K562 (cell line): ENCODE results near the gene ETS2. TPM values are rescaled to one million over a fixed set of nuclear protein-coding genes. Genes with fewer than 3 reads are reported as not detected.

Source experiments
- ATAC-seq: fragments of 200-7000 bp; cut with Tn5 transposase; 3 replicates; pipeline ENCODE4 v1.9.1; 2020; ENCODE audit warnings: moderate library complexity
- BruUV-seq: library from RNA; stranded (reverse); fragments of 400-500 nt; replicated peaks from 2 replicates; lab custom pipeline; 2021; lab: Mats Ljungman, UMichigan
- CTCF ChIA-PET: fragments of 300-600 bp; formaldehyde crosslinking; extraction: SDS; loops from one replicate; lab custom pipeline; 2021; ENCODE audit warnings: low intra/inter-chr PET ratio; lab: Yijun Ruan, JAX
- POLR2A ChIA-PET: fragments of 300-600, 350-650 bp; sonication (Branson Sonifier 250); formaldehyde crosslinking; extraction: SDS; loops from one replicate; lab custom pipeline; 2021; ENCODE audit warnings: antibody characterized with exemption, inconsistent platforms; lab: Yijun Ruan, JAX
- DNase-seq, 4 experiments: peaks; one replicate each; pipeline versions ENCODE4 v3.0.0 to v3.0.0-alpha.2; 2011 to 2018; ENCODE audit warnings: low spot score in 3 of 4, mixed read lengths in 3 of 4; ENCODE audit errors: extremely low read depth in 1 of 4
- FAIRE-seq: peaks from 2 replicates; lab custom pipeline; 2011; peaks lifted over from hg19 to GRCh38; lab: Jason Lieb, UNC
- H2AFZ ChIP-seq: 2 replicates; pipeline ENCODE4 v1.6.0; 2011; ENCODE audit warnings: low read depth, low read length, control low read depth, inconsistent platforms
- H3K27ac ChIP-seq: fragments of 200-600 bp; 3 replicates; pipeline ENCODE4 v1.8.0; 2011; ENCODE audit warnings: low read depth, mild to moderate bottlenecking, control low read depth, inconsistent platforms, low read length, moderate library complexity, mixed read lengths; ENCODE audit errors: extremely low read depth
- H3K27me3 ChIP-seq, 2 experiments: fragments of 300-600 bp in 1 of 2; 2 replicates in 1 of 2; 3 replicates in 1 of 2; pipeline versions ENCODE4 v1.6.0 to v1.8.0; 2011; ENCODE audit warnings: inconsistent platforms in 2 of 2, low read length in 2 of 2, mild to moderate bottlenecking in 1 of 2, mixed read lengths in 1 of 2, moderate library complexity in 1 of 2; ENCODE audit not compliant: control insufficient read depth in 2 of 2, insufficient read depth in 2 of 2
- H3K36me3 ChIP-seq: fragments of 300-600 bp; 3 replicates; pipeline ENCODE4 v1.8.0; 2011; ENCODE audit warnings: mild to moderate bottlenecking, low read length, inconsistent platforms; ENCODE audit not compliant: control insufficient read depth, insufficient read depth
- H3K4me1 ChIP-seq, 2 experiments: fragments of 200-600 bp in 1 of 2; replicated peaks in 1 of 2; 2 replicates in 1 of 2; 3 replicates in 1 of 2; pipeline versions ENCODE4 v1.5.1 to v1.8.0; 2011; ENCODE audit warnings: inconsistent platforms in 2 of 2, low read length in 2 of 2, mild to moderate bottlenecking in 1 of 2, mixed read lengths in 1 of 2, moderate library complexity in 1 of 2; ENCODE audit not compliant: control insufficient read depth in 2 of 2, insufficient read depth in 2 of 2
- H3K4me2 ChIP-seq: 2 replicates; pipeline ENCODE4 v1.6.1; 2011; ENCODE audit warnings: low read length, control low read depth, inconsistent platforms, mixed read lengths; ENCODE audit not compliant: insufficient read depth
- H3K4me3 ChIP-seq: fragments of 200-600 bp; sonication (generic), shearing (Covaris generic); 2 replicates; pipeline ENCODE4 v1.5.1; 2016; ENCODE audit warnings: control low read depth, inconsistent platforms
- H3K79me2 ChIP-seq: fragments of 200-600 bp; 3 replicates; pipeline ENCODE4 v1.8.0; 2011; ENCODE audit warnings: low read length, inconsistent platforms; ENCODE audit not compliant: control insufficient read depth, insufficient read depth
- H3K9ac ChIP-seq, 2 experiments: 2 replicates each; pipeline versions ENCODE4 v1.6.0 to v1.6.1; 2011; ENCODE audit warnings: low read depth in 2 of 2, low read length in 2 of 2, control low read depth in 1 of 2, inconsistent platforms in 1 of 2, mild to moderate bottlenecking in 1 of 2, mixed read lengths in 1 of 2; ENCODE audit not compliant: insufficient read depth in 1 of 2
- H3K9me1 ChIP-seq: one replicate; pipeline ENCODE4 v1.6.0; 2011; ENCODE audit warnings: inconsistent platforms, mild to moderate bottlenecking, low read length, moderate library complexity; ENCODE audit not compliant: control insufficient read depth, insufficient read depth
- H3K9me3 ChIP-seq: replicated peaks from 2 replicates; pipeline ENCODE4 v1.5.1; 2011; ENCODE audit warnings: low read depth, low read length, inconsistent platforms; ENCODE audit not compliant: control insufficient read depth, insufficient read depth
- H4K20me1 ChIP-seq: replicated peaks from 2 replicates; pipeline ENCODE4 v1.6.1; 2011; ENCODE audit warnings: low read length, inconsistent platforms, mixed read lengths; ENCODE audit not compliant: control insufficient read depth, insufficient read depth
- DLX4 ChIP-seq: fragments of 250-450 bp; sonication (Bioruptor Pico); IDR thresholded peaks from 2 replicates; pipeline ENCODE4 v1.6.1; 2021; ENCODE audit warnings: mild to moderate bottlenecking
- EZH2 ChIP-seq: IDR thresholded peaks from 2 replicates; pipeline ENCODE4 v1.6.1; 2012; ENCODE audit warnings: low read depth, mild to moderate bottlenecking, inconsistent platforms, low read length, borderline replicate concordance
- FOSL1 ChIP-seq: fragments of 200-800 bp; sonication (Bioruptor generic); conservative IDR thresholded peaks from 2 replicates; pipeline ENCODE4 v1.6.1; 2016; ENCODE audit warnings: missing genetic modification characterization, missing compliant biosample characterization
- HDAC2 ChIP-seq: fragments of 450-650 bp; IDR thresholded peaks from 2 replicates; pipeline ENCODE4 v1.6.1; 2016; ENCODE audit warnings: mild to moderate bottlenecking
- HMGN3 ChIP-seq: IDR thresholded peaks from 2 replicates; pipeline ENCODE4 v1.6.1; 2011; ENCODE audit warnings: borderline replicate concordance, low read depth, mild to moderate bottlenecking, mixed read lengths, low read length; ENCODE audit not compliant: insufficient read length; ENCODE audit errors: extremely low read depth
- HNRNPL ChIP-seq: fragments of 200-400 bp; formaldehyde crosslinking; IDR thresholded peaks from 2 replicates; pipeline ENCODE4 v1.6.1; 2017; ENCODE audit warnings: low read depth, mild to moderate bottlenecking, low read length
- HOXB6 ChIP-seq: fragments of 250-450 bp; sonication (Bioruptor Pico); IDR thresholded peaks from 2 replicates; pipeline ENCODE4 v1.5.1; 2022; ENCODE audit warnings: mild to moderate bottlenecking, borderline replicate concordance
- KLF6 ChIP-seq: fragments of 250-450 bp; sonication (Bioruptor Pico); IDR thresholded peaks from 2 replicates; pipeline ENCODE4 v1.4.0; 2020; ENCODE audit warnings: mild to moderate bottlenecking, moderate library complexity, borderline replicate concordance
- RERE ChIP-seq: sonication (generic); formaldehyde crosslinking; IDR thresholded peaks from 2 replicates; pipeline ENCODE4 v1.8.0; 2023; ENCODE audit warnings: missing genetic modification reagents, mild to moderate bottlenecking, borderline replicate concordance
- SMAD3 ChIP-seq: fragments of 450-650 bp; formaldehyde crosslinking; conservative IDR thresholded peaks from 2 replicates; pipeline ENCODE4 v1.4.0; 2020; ENCODE audit warnings: mild to moderate bottlenecking
- TAF7 ChIP-seq: fragments of 450-650 bp; IDR thresholded peaks from 2 replicates; pipeline ENCODE4 v1.6.1; 2016; ENCODE audit warnings: missing genetic modification characterization, missing compliant biosample characterization
- ZNF77 ChIP-seq: fragments of 250-450 bp; sonication (Bioruptor Pico); IDR thresholded peaks from 2 replicates; pipeline ENCODE4 v1.5.0; 2020
- ZZZ3 ChIP-seq: fragments of 450-650 bp; IDR thresholded peaks from 2 replicates; pipeline ENCODE4 v1.6.1; 2016; ENCODE audit warnings: antibody characterized with exemption, mild to moderate bottlenecking, moderate library complexity
- WGBS: fragments of 100-300 bp; shearing (Covaris generic); methylation state at CpG from one replicate; pipeline ENCODE4 v1.1.6; 2016; ENCODE audit warnings: low coverage, mixed read lengths; ENCODE audit not compliant: insufficient coverage; ENCODE audit errors: missing lambda C conversion rate; 5-methylcytosine and 5-hydroxymethylcytosine counted together
- in situ Hi-C: fragments of 300-500 bp; cut with MboI; formaldehyde crosslinking; loops from 4 replicates; pipeline ENCODE4 v1.15.0; 2018; ENCODE audit warnings: inconsistent platforms, mixed read lengths
- intact Hi-C: fragments of 100-400 bp; cut with micrococcal nuclease; formaldehyde crosslinking; loops from 2 replicates; pipeline ENCODE4 v1.14.2; 2022
- polyA plus RNA-seq, 8 experiments: library from polyadenylated mRNA; depleted of rRNA in 4 of 8; stranded (reverse) in 5 of 8; unstranded in 3 of 8; fragments of >200 nt; fragmentation: Nextera tagmentation in 2 of 8; fragmentation: Illumina TruSeq in 1 of 8; extraction: Ambion mirVana in 2 of 8; extraction: Trizol in 1 of 8; gene quantifications; 2 replicates each; pipeline versions ENCODE4 v1.2.1 to v1.2.3, GENCODE V29; 2011 to 2014; ENCODE audit warnings: inconsistent platforms in 1 of 8, missing spikeins in 1 of 8
- total RNA-seq, 7 experiments: library from RNA; depleted of rRNA in 6 of 7; stranded (reverse); fragments of >200 nt in 6 of 7; fragmentation: Illumina TruSeq in 2 of 7; extraction: Trizol in 2 of 7; gene quantifications; 2 replicates each; pipeline versions ENCODE4 v1.2.1 to v1.2.3, GENCODE V29; 2011 to 2021; ENCODE audit warnings: low replicate concordance in 1 of 7

Gene ETS2
- total and polyA plus RNA-seq, 9 of the 15 experiments (the other 6 are each of a cell fraction or from before 2014, with no cell fraction given), result 1.7 to 24.4 (median 12.2) TPM

- Histone ChIP-seq H3K9ac (no peak overlapping the region), H3K4me1 (peaks cover 0 to 4% of the 10 kb centered on the region in 2 experiments; a peak in 3 of 5 replicates), H3K79me2 (no peaks in the 10 kb centered on the region), H2AFZ (no peak overlapping the region), H3K9me1 (no peaks in the 10 kb centered on the region), H3K27me3 (peaks cover 31 to 39% of the 10 kb centered on the region in 2 experiments), H3K4me2 (no peak overlapping the region), H3K9me3 (peaks cover 7% of the 10 kb centered on the region; the same call in 1 of the 2 replicates), H3K27ac (no peak overlapping the region), H3K36me3 (no peaks in the 10 kb centered on the region), H4K20me1 (no peaks in the 10 kb centered on the region), H3K4me3 (no peak overlapping the region)
- DNase-seq (no peak), FAIRE-seq (no peak), ATAC-seq (no peak)
- CTCF ChIA-PET, result no interaction called here
- in situ Hi-C loops, result no loop called here
- intact Hi-C loops, result no loop called here
- POLR2A ChIA-PET, result interaction anchor here (0.6 kb wide), 1 partner anchor 22 kb away, joined by 3 read pairs; no protein-coding TSS in a partner anchor
- no TSS peak for BruUV-seq
- under 1% methylated on average over 6 of the region's 6 CpGs for WGBS
- TF ChIP-seq FOSL1 (tag), result no peak
- no peak for TF ChIP-seq ZZZ3
- TF ChIP-seq TAF7 (tag), result no peak
- no peak for TF ChIP-seq HNRNPL
- no peak for TF ChIP-seq HMGN3
- no peak for TF ChIP-seq EZH2
- no peak for TF ChIP-seq SMAD3 (CRISPR knock-in tag)
- no peak for TF ChIP-seq HOXB6 (CRISPR knock-in tag)
- no peak for TF ChIP-seq ZNF77 (CRISPR knock-in tag)
- no peak for TF ChIP-seq DLX4 (CRISPR knock-in tag)
- TF ChIP-seq HDAC2, result no peak
- TF ChIP-seq KLF6 (CRISPR knock-in tag), result no peak
- no peak for TF ChIP-seq RERE (CRISPR knock-in tag)
Observed at GRCh38 chr21:38765056-38765455, 40.7 kb upstream of the ETS2 start.
